Liver (tissue), 9 donors: ENCODE data around the gene GNE. TPM values are rescaled to one million over a fixed set of nuclear protein-coding genes. Genes with fewer than 3 reads are reported as not detected.
"Not testable (repeated sequence)": the region's sequence is repeated elsewhere in the genome, so short reads cannot be mapped to it uniquely, and the experiment has no call there.

Experiments
- DNase-seq: peaks from one replicate; pipeline ENCODE4 v3.0.0-alpha.2; 2017; ENCODE audit warnings: low spot score
- H3K27ac ChIP-seq, 2 donors: one replicate each; pipeline ENCODE4 v1.7.0; 2013; ENCODE audit warnings: inconsistent platforms in 2 of 2, low read length in 2 of 2, control low read depth in 1 of 2, low read depth in 1 of 2, mild to moderate bottlenecking in 1 of 2
- H3K27me3 ChIP-seq, 4 donors: one replicate each; pipeline versions ENCODE4 v1.6.1 to v1.7.0; 2013; ENCODE audit warnings: low read length in 3 of 4, inconsistent platforms in 1 of 4, mild to moderate bottlenecking in 1 of 4, moderate library complexity in 1 of 4; ENCODE audit not compliant: control insufficient read depth in 4 of 4, insufficient read depth in 4 of 4
- H3K36me3 ChIP-seq, 4 donors: one replicate each; pipeline versions ENCODE4 v1.6.1 to v1.7.0; 2013; ENCODE audit warnings: low read length in 3 of 4, mild to moderate bottlenecking in 3 of 4, low read depth in 1 of 4, moderate library complexity in 1 of 4; ENCODE audit not compliant: control insufficient read depth in 4 of 4, insufficient read depth in 3 of 4
- H3K4me1 ChIP-seq, 4 donors: one replicate each; pipeline versions ENCODE4 v1.6.1 to v1.7.0; 2013; ENCODE audit warnings: low read length in 3 of 4, mild to moderate bottlenecking in 3 of 4, moderate library complexity in 1 of 4; ENCODE audit not compliant: control insufficient read depth in 4 of 4, insufficient read depth in 4 of 4
- H3K4me3 ChIP-seq, 3 donors: one replicate each; pipeline versions ENCODE4 v1.6.1 to v1.7.0; 2013; ENCODE audit warnings: low read length in 3 of 3, control low read depth in 1 of 3, low read depth in 1 of 3, mild to moderate bottlenecking in 1 of 3
- H3K9ac ChIP-seq, 2 donors: one replicate each; pipeline ENCODE4 v1.7.0; 2013; ENCODE audit warnings: low read length in 2 of 2, mild to moderate bottlenecking in 2 of 2, moderate library complexity in 2 of 2, control low read depth in 1 of 2, low read depth in 1 of 2
- H3K9me3 ChIP-seq, 4 donors: one replicate each; pipeline versions ENCODE4 v1.6.1 to v1.7.0; 2013; ENCODE audit warnings: low read length in 3 of 4; ENCODE audit not compliant: control insufficient read depth in 4 of 4
- EGR1 ChIP-seq, 2 donors: IDR thresholded peaks; 2 replicates each; pipeline ENCODE4 v1.6.1; 2016 to 2018; ENCODE audit warnings: antibody characterized with exemption in 2 of 2, low read depth in 2 of 2
- FOXA1 ChIP-seq: IDR thresholded peaks from 2 replicates; pipeline ENCODE4 v1.6.1; 2016; ENCODE audit warnings: antibody characterized with exemption
- FOXA2 ChIP-seq: IDR thresholded peaks from 2 replicates; pipeline ENCODE4 v1.6.1; 2016; ENCODE audit warnings: antibody characterized with exemption
- GABPA ChIP-seq, 2 donors: IDR thresholded peaks in 1 of 2; conservative IDR thresholded peaks in 1 of 2; 2 replicates each; pipeline ENCODE4 v1.6.1; 2016; ENCODE audit warnings: antibody characterized with exemption in 2 of 2, mild to moderate bottlenecking in 1 of 2, moderate library complexity in 1 of 2
- HNF4A ChIP-seq, 2 donors: conservative IDR thresholded peaks; 2 replicates each; pipeline ENCODE4 v1.6.1; 2016; ENCODE audit warnings: antibody characterized with exemption in 2 of 2, mild to moderate bottlenecking in 2 of 2
- HNF4G ChIP-seq: IDR thresholded peaks from 2 replicates; pipeline ENCODE4 v1.6.1; 2016; ENCODE audit warnings: antibody characterized with exemption
- JUND ChIP-seq, 2 donors: IDR thresholded peaks; 2 replicates each; pipeline ENCODE4 v1.6.1; 2016; ENCODE audit warnings: antibody characterized with exemption in 2 of 2
- MAX ChIP-seq: IDR thresholded peaks from 2 replicates; pipeline ENCODE4 v1.6.1; 2016; ENCODE audit warnings: antibody characterized with exemption
- NR2F2 ChIP-seq: IDR thresholded peaks from 2 replicates; pipeline ENCODE4 v1.6.1; 2016; ENCODE audit warnings: antibody characterized with exemption
- RAD21 ChIP-seq, 2 donors: IDR thresholded peaks; 2 replicates each; pipeline ENCODE4 v1.6.1; 2016; ENCODE audit warnings: antibody characterized with exemption in 2 of 2, mild to moderate bottlenecking in 2 of 2
- REST ChIP-seq: IDR thresholded peaks from 2 replicates; pipeline ENCODE4 v1.6.1; 2016; ENCODE audit warnings: antibody characterized with exemption, mild to moderate bottlenecking
- RXRA ChIP-seq, 2 donors: IDR thresholded peaks; 2 replicates each; pipeline ENCODE4 v1.6.1; 2017 to 2018; ENCODE audit warnings: antibody characterized with exemption in 2 of 2, mild to moderate bottlenecking in 1 of 2
- TAF1 ChIP-seq: conservative IDR thresholded peaks from 2 replicates; pipeline ENCODE4 v1.6.1; 2016; ENCODE audit warnings: antibody characterized with exemption, mild to moderate bottlenecking
- YY1 ChIP-seq: IDR thresholded peaks from 2 replicates; pipeline ENCODE4 v1.6.1; 2016; ENCODE audit warnings: antibody characterized with exemption, mild to moderate bottlenecking
- WGBS: extraction: QIAGEN DNeasy Blood & Tissue Kit; methylation state at CpG from one replicate; pipeline ENCODE4 v1.1.7; 2013; 5-methylcytosine and 5-hydroxymethylcytosine counted together
- polyA plus RNA-seq, 2 donors: library from polyadenylated mRNA; stranded (reverse) in 1 of 2; unstranded in 1 of 2; fragments of 200-250 nt in 1 of 2; fragments of >200 nt in 1 of 2; fragmentation: Nextera tagmentation in 1 of 2; extraction: Ambion mirVana in 1 of 2; gene quantifications; one replicate each; pipeline versions ENCODE4 v1.2.1 to v1.2.3, GENCODE V29; 2013 to 2015
- total RNA-seq, 2 donors: library from RNA; depleted of rRNA; stranded (reverse); fragments of >200 nt; gene quantifications; one replicate each; pipeline ENCODE4 v1.2.3, GENCODE V29; 2014
- TF ChIP-seq, protein P1 (sequence below): IDR thresholded peaks from 2 replicates; pipeline ENCODE4 v1.6.1; 2016; ENCODE audit warnings: antibody characterized with exemption
- TF ChIP-seq, protein P2 (sequence below): fragments of 150-350 bp; IDR thresholded peaks from 2 replicates; pipeline ENCODE4 v1.5.1; 2017; ENCODE audit warnings: improper control_type of control experiment, low read depth, low read length; ENCODE audit not compliant: missing input control
- donor health status: healthy.
- donor health status: healthy.
- donor health status: healthy.
- donor health status: healthy.
- donor health status: healthy.

The GNE gene
- total and polyA plus RNA-seq, 4 donors = 21.8 to 177 (median 38.1) TPM

- Histone ChIP-seq H3K4me1 (no peaks in the 10 kb centered on the region), H3K27ac (no peak overlapping the region), H3K36me3 (no peaks in the 10 kb centered on the region), H3K9me3 (no peaks in the 10 kb centered on the region), H3K9ac (no peak overlapping the region), H3K4me3 (no peak overlapping the region), H3K27me3 (no peaks in the 10 kb centered on the region)
- 82% methylated on average over 4 of the region's 4 CpGs for WGBS
- no peak for DNase-seq
- TF ChIP-seq TAF1 (no peak), GABPA (IDR thresholded peaks at IDR 0.05 in 1 of 2, conservative IDR thresholded peaks at IDR 0.05 in 1 of 2) (no peak), HNF4G (no peak), HNF4A (conservative IDR thresholded peaks at IDR 0.05) (no peak), REST (no peak), YY1 (no peak), RXRA (IDR thresholded peaks at IDR 0.05) (no peak), MAX (no peak), FOXA1 (no peak), RAD21 (IDR thresholded peaks at IDR 0.05) (no peak), FOXA2 (no peak), JUND (IDR thresholded peaks at IDR 0.05) (no peak), NR2F2 (no peak), EGR1 (IDR thresholded peaks at IDR 0.05; ENCODE audit: low read depth in 2 of 2) (no peak)
- TF ChIP-seq, protein P1, sequence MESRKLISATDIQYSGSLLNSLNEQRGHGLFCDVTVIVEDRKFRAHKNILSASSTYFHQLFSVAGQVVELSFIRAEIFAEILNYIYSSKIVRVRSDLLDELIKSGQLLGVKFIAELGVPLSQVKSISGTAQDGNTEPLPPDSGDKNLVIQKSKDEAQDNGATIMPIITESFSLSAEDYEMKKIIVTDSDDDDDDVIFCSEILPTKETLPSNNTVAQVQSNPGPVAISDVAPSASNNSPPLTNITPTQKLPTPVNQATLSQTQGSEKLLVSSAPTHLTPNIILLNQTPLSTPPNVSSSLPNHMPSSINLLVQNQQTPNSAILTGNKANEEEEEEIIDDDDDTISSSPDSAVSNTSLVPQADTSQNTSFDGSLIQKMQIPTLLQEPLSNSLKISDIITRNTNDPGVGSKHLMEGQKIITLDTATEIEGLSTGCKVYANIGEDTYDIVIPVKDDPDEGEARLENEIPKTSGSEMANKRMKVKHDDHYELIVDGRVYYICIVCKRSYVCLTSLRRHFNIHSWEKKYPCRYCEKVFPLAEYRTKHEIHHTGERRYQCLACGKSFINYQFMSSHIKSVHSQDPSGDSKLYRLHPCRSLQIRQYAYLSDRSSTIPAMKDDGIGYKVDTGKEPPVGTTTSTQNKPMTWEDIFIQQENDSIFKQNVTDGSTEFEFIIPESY = no peak
- TF ChIP-seq, protein P2, sequence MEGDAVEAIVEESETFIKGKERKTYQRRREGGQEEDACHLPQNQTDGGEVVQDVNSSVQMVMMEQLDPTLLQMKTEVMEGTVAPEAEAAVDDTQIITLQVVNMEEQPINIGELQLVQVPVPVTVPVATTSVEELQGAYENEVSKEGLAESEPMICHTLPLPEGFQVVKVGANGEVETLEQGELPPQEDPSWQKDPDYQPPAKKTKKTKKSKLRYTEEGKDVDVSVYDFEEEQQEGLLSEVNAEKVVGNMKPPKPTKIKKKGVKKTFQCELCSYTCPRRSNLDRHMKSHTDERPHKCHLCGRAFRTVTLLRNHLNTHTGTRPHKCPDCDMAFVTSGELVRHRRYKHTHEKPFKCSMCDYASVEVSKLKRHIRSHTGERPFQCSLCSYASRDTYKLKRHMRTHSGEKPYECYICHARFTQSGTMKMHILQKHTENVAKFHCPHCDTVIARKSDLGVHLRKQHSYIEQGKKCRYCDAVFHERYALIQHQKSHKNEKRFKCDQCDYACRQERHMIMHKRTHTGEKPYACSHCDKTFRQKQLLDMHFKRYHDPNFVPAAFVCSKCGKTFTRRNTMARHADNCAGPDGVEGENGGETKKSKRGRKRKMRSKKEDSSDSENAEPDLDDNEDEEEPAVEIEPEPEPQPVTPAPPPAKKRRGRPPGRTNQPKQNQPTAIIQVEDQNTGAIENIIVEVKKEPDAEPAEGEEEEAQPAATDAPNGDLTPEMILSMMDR = no peak
Measured at GRCh38 chr9:36177571-36177970, 80.7 kb downstream of the GNE start.

GRCh38 chr9:36176496-36176895, 81.8 kb downstream of the GNE start:
- not testable (repeated sequence) for H3K4me1 ChIP-seq, H3K27me3 ChIP-seq, DNase-seq, H3K27ac ChIP-seq, H3K9me3 ChIP-seq, H3K4me3 ChIP-seq, H3K9ac ChIP-seq, H3K36me3 ChIP-seq
- WGBS = 94% methylated on average over 10 of the region's 10 CpGs

GRCh38 chr9:36175209-36175608, 83.0 kb downstream of the GNE start:
- not testable (repeated sequence) for H3K27ac ChIP-seq, H3K9ac ChIP-seq, H3K27me3 ChIP-seq, H3K36me3 ChIP-seq, H3K4me3 ChIP-seq, H3K9me3 ChIP-seq, H3K4me1 ChIP-seq, DNase-seq
- 91% methylated on average over 3 of the region's 3 CpGs for WGBS
